HUDEP-2 (cell line): Measurements from ENCODE around the gene PAQR4.
"Not testable (repeated sequence)": the region's sequence is repeated elsewhere in the genome, so short reads cannot be mapped to it uniquely, and the experiment has no call there.

Experiments
- DNase-seq, 76 experiments: peaks; one replicate each; lab custom pipeline; 2025; ENCODE audit not compliant: unreplicated experiment in 76 of 76; lab: John Stamatoyannopoulos, UW

Gene PAQR4

GRCh38 chr16:2942045-2942444, 27.1 kb upstream of the PAQR4 start:
- no peak for DNase-seq

- DNase-seq = not testable (repeated sequence)
Measured at GRCh38 chr16:2943716-2944115, 25.4 kb upstream of the PAQR4 start.

- no peak for DNase-seq
Measured at GRCh38 chr16:2946649-2947048, 22.5 kb upstream of the PAQR4 start.

- DNase-seq = no peak
Measured at GRCh38 chr16:2948807-2949704, 20.1 kb upstream of the PAQR4 start.

GRCh38 chr16:2949705-2950352, 19.3 kb upstream of the PAQR4 start:
- DNase-seq = no peak

GRCh38 chr16:2950353-2950724, 18.8 kb upstream of the PAQR4 start:
- DNase-seq = no peak

GRCh38 chr16:2950773-2951172, 18.4 kb upstream of the PAQR4 start:
- DNase-seq = no peak

- no peak for DNase-seq
Measured at GRCh38 chr16:2952679-2953078, 16.5 kb upstream of the PAQR4 start.

- no peak for DNase-seq
Measured at GRCh38 chr16:2953706-2954627, 15.2 kb upstream of the PAQR4 start.

- no peak for DNase-seq
Measured at GRCh38 chr16:2954656-2955381, 14.3 kb upstream of the PAQR4 start.

GRCh38 chr16:2955438-2955778, 13.7 kb upstream of the PAQR4 start:
- DNase-seq = no peak

- DNase-seq = no peak
Measured at GRCh38 chr16:2955779-2956578, 13.2 kb upstream of the PAQR4 start.

- no peak for DNase-seq
Measured at GRCh38 chr16:2956579-2956956, 12.6 kb upstream of the PAQR4 start.

- DNase-seq = no peak
Measured at GRCh38 chr16:2959206-2959605, 9.9 kb upstream of the PAQR4 start.

- DNase-seq = no peak
Measured at GRCh38 chr16:2960183-2961010, 8.8 kb upstream of the PAQR4 start.

GRCh38 chr16:2962334-2963073, 6.6 kb upstream of the PAQR4 start:
- no peak for DNase-seq

GRCh38 chr16:2963074-2963722, 6.0 kb upstream of the PAQR4 start:
- DNase-seq = peak in 2 of 76 experiments; percentile 5 to 40
